ENCODE measurements around the gene CDH6.

DNA sequence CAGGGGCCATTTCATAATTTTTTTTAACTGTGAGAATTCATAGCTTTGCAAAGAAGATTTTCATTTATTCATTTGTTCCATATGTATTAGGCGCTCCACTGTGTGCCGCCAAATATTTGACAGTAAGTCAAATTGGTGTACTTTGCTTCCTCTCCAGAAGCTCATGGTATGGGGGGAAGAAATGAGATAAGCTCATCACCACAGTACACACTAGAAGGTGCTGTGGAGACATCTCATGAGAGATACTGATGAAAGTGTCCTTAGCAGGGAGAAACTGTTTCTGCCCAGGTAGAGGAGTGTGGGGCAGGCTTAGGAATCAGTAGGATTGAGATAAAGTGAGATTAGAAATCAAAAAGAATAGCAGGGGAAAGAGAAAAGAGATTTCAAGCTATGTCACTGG, 136.2 kb downstream of the CDH6 start:
- TF ChIP-seq, protein P1, sequence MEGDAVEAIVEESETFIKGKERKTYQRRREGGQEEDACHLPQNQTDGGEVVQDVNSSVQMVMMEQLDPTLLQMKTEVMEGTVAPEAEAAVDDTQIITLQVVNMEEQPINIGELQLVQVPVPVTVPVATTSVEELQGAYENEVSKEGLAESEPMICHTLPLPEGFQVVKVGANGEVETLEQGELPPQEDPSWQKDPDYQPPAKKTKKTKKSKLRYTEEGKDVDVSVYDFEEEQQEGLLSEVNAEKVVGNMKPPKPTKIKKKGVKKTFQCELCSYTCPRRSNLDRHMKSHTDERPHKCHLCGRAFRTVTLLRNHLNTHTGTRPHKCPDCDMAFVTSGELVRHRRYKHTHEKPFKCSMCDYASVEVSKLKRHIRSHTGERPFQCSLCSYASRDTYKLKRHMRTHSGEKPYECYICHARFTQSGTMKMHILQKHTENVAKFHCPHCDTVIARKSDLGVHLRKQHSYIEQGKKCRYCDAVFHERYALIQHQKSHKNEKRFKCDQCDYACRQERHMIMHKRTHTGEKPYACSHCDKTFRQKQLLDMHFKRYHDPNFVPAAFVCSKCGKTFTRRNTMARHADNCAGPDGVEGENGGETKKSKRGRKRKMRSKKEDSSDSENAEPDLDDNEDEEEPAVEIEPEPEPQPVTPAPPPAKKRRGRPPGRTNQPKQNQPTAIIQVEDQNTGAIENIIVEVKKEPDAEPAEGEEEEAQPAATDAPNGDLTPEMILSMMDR (IDR thresholded peaks at IDR 0.05) = no peak
- no peak for TF ChIP-seq EZH2 (IDR thresholded peaks at IDR 0.05; ENCODE audit: borderline replicate concordance, insufficient read depth, low read depth, low read length, poor library complexity, severe bottlenecking)

Data from B cell (primary cell).